Neural cell (in vitro differentiated cells): ENCODE results near the gene ITM2B.

Source experiments
- CTCF ChIP-seq: fragments of 450-650 bp; IDR thresholded peaks from 2 replicates; pipeline ENCODE4 v1.5.1; 2014; ENCODE audit warnings: antibody characterized with exemption, mild to moderate bottlenecking, moderate library complexity; ENCODE audit not compliant: poor library complexity, severe bottlenecking
- EP300 ChIP-seq: fragments of 450-650 bp; conservative IDR thresholded peaks from 2 replicates; pipeline ENCODE4 v1.6.1; 2014; ENCODE audit warnings: antibody characterized with exemption, mild to moderate bottlenecking, moderate library complexity; ENCODE audit not compliant: poor library complexity, severe bottlenecking
- POLR2AphosphoS5 ChIP-seq: IDR thresholded peaks from 2 replicates; pipeline ENCODE4 v1.6.1; 2012
- RAD21 ChIP-seq: fragments of 450-650 bp; conservative IDR thresholded peaks from 2 replicates; pipeline ENCODE4 v1.6.1; 2014; ENCODE audit warnings: antibody characterized with exemption, mild to moderate bottlenecking, moderate library complexity
- SMC3 ChIP-seq: fragments of 450-650 bp; conservative IDR thresholded peaks from 2 replicates; pipeline ENCODE4 v1.6.1; 2014; ENCODE audit warnings: antibody characterized with exemption, mild to moderate bottlenecking, moderate library complexity; ENCODE audit not compliant: poor library complexity

- no peak for TF ChIP-seq CTCF
- TF ChIP-seq SMC3 = no peak
- no peak for TF ChIP-seq POLR2AphosphoS5
- TF ChIP-seq EP300 = no peak
- no peak for TF ChIP-seq RAD21
Observed at GRCh38 chr13:48188601-48189000, 44.4 kb upstream of the ITM2B start.
